BLaER1 treated with 17β-estradiol and CSF1 and Interleukin-3, amounts not matched to agents 10 nM and 100 nM (cell line): Measurements from ENCODE around the gene NR3C1.

Experiments
- H3K27ac ChIP-seq, 11 experiments: shearing (Covaris generic); formaldehyde crosslinking; 2 replicates each; pipeline ENCODE4 v1.8.1; 2022
- H3K27me3 ChIP-seq, 11 experiments: shearing (Covaris generic); formaldehyde crosslinking; 2 replicates each; pipeline ENCODE4 v1.8.1; 2022
- H3K36me3 ChIP-seq, 11 experiments: shearing (Covaris generic); formaldehyde crosslinking; 2 replicates each; pipeline ENCODE4 v1.8.1; 2022
- H3K4me1 ChIP-seq, 10 experiments: shearing (Covaris generic); formaldehyde crosslinking; 2 replicates each; pipeline ENCODE4 v1.8.1; 2022
- H3K4me2 ChIP-seq, 11 experiments: shearing (Covaris generic); formaldehyde crosslinking; 2 replicates each; pipeline ENCODE4 v1.8.1; 2022
- H3K4me3 ChIP-seq, 10 experiments: shearing (Covaris generic); formaldehyde crosslinking; 2 replicates each; pipeline ENCODE4 v1.8.1; 2022
- H3K9ac ChIP-seq, 11 experiments: shearing (Covaris generic); formaldehyde crosslinking; 2 replicates each; pipeline ENCODE4 v1.8.1; 2022
- H3K9me3 ChIP-seq, 11 experiments: shearing (Covaris generic); formaldehyde crosslinking; replicated peaks in 1 of 11; 2 replicates each; pipeline ENCODE4 v1.8.1; 2022
- H4K20me1 ChIP-seq, 11 experiments: shearing (Covaris generic); formaldehyde crosslinking; 2 replicates each; pipeline ENCODE4 v1.8.1; 2022
- Cebpa-rat ChIP-seq, 11 experiments: shearing (Covaris generic); IDR thresholded peaks; 2 replicates each; pipeline ENCODE4 v1.8.1; 2022

NR3C1 gene

DNA sequence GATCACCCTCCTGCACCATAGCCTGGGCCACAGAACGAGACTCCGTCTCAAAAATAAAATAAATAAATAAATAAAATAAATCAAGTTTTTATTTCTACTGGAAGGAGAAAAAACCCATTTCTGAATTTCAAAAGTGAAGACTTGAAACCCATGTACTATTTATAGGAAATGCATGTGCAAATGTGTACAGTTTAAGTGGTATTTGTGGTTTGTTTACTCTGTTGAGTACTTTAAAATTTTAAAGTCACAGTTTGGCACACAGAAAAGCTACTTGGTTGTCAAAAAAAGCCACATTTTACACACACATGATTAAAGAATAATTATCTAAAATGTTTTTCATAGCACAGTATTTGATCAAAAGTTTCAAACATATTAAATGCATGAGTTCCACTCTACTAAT, 43.6 kb downstream of the NR3C1 start:
- peaks cover 35 to 99% (median 42%) of the 10 kb centered on the region in 10 experiments for H3K4me1 ChIP-seq

DNA sequence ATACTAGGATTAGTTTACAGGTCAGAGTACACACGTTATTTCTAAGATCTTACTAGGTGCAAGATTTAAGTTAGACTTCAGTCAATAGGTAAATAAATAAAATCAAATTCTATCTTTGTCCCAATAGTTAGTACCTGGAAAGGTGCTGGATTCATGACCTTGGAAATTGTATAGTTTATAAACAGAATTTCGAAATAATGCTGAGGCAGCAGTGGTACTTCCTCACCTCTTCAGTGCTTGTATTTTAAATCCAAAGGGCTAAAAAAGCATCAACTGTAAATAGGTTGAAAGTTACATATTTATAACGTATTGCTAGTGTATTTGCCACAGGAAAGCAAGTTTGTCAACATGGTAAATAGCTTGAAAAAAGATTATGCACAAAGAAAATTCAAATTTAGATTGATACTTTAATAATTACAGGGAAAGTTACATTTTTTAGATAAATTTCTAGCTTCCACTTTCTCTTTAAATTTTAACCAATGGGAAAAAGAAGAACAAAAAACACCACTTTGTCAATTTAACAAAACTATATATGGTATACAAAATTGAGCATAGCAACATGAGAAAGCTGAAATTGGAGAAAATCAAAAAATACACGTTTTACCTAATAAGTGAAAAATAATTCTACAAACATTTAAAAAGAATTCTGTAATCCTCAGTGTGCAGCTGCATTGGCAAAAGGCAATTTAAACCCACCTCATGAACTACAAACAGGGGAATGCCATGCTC, 46.5 kb downstream of the NR3C1 start:
- H3K9me3 ChIP-seq: peaks cover 0 to 20% (median 4%) of the 10 kb centered on the region in 11 experiments; a peak in 9 of 22 replicates
- H4K20me1 ChIP-seq: peaks cover 86 to 100% (median 100%) of the 10 kb centered on the region in 11 experiments
- peak overlapping the region in 1 of 11 experiments; percentile 70; a peak in 3 of 22 replicates for H3K27ac ChIP-seq
- no peak overlapping the region for H3K9ac ChIP-seq
- no peaks in the 10 kb centered on the region for H3K27me3 ChIP-seq
- peak overlapping the region in 4 of 11 experiments; percentile 3 to 75 (median 42); a peak in 5 of 22 replicates for H3K4me2 ChIP-seq
- no peak overlapping the region for H3K4me3 ChIP-seq
- H3K4me1 ChIP-seq: peaks cover 31 to 100% (median 43%) of the 10 kb centered on the region in 10 experiments
- peak in 1 of 11 experiments; percentile 25; a peak in 1 of 22 replicates for TF ChIP-seq Cebpa-rat (IDR thresholded peaks at IDR 0.05)
- peaks cover 0 to 61% (median 33%) of the 10 kb centered on the region in 11 experiments; a peak in 20 of 22 replicates for H3K36me3 ChIP-seq

More for the DNA sequence above, 43.6 kb downstream of the NR3C1 start:
- Histone ChIP-seq H3K36me3 (peaks cover 2 to 60% (median 28%) of the 10 kb centered on the region in 11 experiments; a peak in 20 of 22 replicates), H3K4me3 (no peak overlapping the region), H4K20me1 (peaks cover 92 to 100% (median 100%) of the 10 kb centered on the region in 11 experiments), H3K4me2 (peak overlapping the region in 10 of 11 experiments; percentile 13 to 56 (median 43); a peak in 15 of 22 replicates), H3K27ac (no peak overlapping the region; a peak in 1 of 22 replicates), H3K27me3 (no peaks in the 10 kb centered on the region), H3K9ac (no peak overlapping the region), H3K9me3 (peaks cover 4 to 21% (median 13%) of the 10 kb centered on the region in 11 experiments; a peak in 19 of 22 replicates)
- no peak for TF ChIP-seq Cebpa-rat (IDR thresholded peaks at IDR 0.05)

DNA sequence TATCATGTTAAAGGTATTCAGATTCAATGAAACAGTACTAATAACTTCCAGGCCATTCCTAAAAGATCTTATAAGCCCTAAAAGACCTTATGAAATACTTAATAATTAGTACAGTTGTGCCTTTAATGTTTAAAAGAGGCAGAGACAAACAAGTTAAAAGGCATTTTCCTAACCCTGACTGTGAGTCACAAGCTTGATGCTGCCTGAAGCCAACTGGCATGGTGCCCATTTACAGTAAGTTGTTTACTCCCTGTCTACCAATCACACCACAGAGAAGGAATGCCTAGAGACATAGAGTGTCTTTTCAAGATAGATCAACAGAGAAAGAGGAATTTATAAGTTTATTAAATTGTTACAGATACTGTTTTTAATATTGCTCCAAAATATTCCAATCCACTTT, 47.8 kb downstream of the NR3C1 start:
- Histone ChIP-seq H3K27ac (peak overlapping the region in 4 of 11 experiments; percentile 33 to 70 (median 52); a peak in 6 of 22 replicates), H3K9ac (peak overlapping the region in 1 of 11 experiments; percentile 49; a peak in 1 of 22 replicates), H3K4me1 (peaks cover 18 to 100% (median 36%) of the 10 kb centered on the region in 10 experiments), H3K4me3 (no peak overlapping the region), H3K36me3 (peaks cover 0 to 73% (median 42%) of the 10 kb centered on the region in 11 experiments; a peak in 20 of 22 replicates), H3K4me2 (peak overlapping the region in 4 of 11 experiments; percentile 0 to 75 (median 36); a peak in 5 of 22 replicates), H3K27me3 (no peaks in the 10 kb centered on the region), H4K20me1 (peaks cover 86 to 100% (median 100%) of the 10 kb centered on the region in 11 experiments), H3K9me3 (peaks cover 0 to 20% (median 4%) of the 10 kb centered on the region in 11 experiments; a peak in 9 of 22 replicates)
- TF ChIP-seq Cebpa-rat (IDR thresholded peaks at IDR 0.05): no peak

DNA sequence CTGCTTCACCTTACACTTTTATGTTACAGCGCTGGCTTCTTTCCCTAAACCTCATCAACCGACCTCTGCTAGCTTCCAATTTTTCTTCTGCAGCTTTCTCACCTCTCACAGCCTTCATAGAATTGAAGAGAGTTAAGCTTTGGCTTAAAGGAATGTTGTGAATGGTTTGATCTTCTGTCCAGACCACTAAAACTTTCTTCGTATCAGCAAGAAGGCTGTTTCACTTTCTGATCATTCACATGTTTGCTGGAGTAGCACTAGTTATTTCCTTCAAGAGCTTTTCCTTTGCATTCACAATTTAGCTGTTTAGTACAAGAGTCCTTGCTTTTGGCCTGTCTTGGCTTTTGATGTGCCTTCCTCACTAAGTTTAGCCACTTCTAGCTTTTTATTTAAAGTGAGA, 49.5 kb downstream of the NR3C1 start:
- peaks cover 86 to 100% (median 100%) of the 10 kb centered on the region in 11 experiments for H4K20me1 ChIP-seq
- peaks cover 0 to 83% (median 55%) of the 10 kb centered on the region in 11 experiments; a peak in 20 of 22 replicates for H3K36me3 ChIP-seq
- peak overlapping the region in 1 of 11 experiments; percentile 8; a peak in 2 of 22 replicates for H3K27ac ChIP-seq
- H3K9me3 ChIP-seq: peaks cover 0 to 20% (median 4%) of the 10 kb centered on the region in 11 experiments; a peak in 9 of 22 replicates
- no peaks in the 10 kb centered on the region for H3K27me3 ChIP-seq
- peak overlapping the region in 5 of 11 experiments; percentile 6 to 75 (median 18); a peak in 9 of 22 replicates for H3K4me2 ChIP-seq
- peaks cover 6 to 100% (median 34%) of the 10 kb centered on the region in 10 experiments; a peak in 17 of 20 replicates for H3K4me1 ChIP-seq
- H3K9ac ChIP-seq: peak overlapping the region in 1 of 11 experiments; percentile 42; a peak in 1 of 22 replicates
- no peak overlapping the region for H3K4me3 ChIP-seq
- no peak for TF ChIP-seq Cebpa-rat (IDR thresholded peaks at IDR 0.05)

DNA sequence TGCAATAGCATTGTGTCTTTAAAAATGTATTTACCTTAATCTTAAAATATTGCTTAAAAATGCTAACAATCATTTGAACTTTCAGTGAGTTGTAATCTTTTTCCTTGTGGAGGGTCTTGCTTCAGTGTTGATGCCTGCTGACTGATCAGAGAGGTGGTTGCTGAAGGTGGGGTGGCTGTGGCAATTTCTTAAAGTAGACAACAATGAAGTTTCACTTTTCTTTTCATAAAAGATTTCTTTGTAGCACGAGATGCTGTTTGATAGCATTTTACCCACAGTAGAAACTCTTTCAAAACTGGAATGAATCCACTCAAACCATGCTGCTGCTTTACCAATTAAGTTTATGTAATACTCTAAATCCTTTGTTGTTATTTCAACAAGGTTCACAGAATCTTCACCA, 50.8 kb downstream of the NR3C1 start:
- Histone ChIP-seq H3K9me3 (peaks cover 0 to 20% (median 4%) of the 10 kb centered on the region in 11 experiments; a peak in 9 of 22 replicates), H4K20me1 (peaks cover 86 to 100% (median 100%) of the 10 kb centered on the region in 11 experiments), H3K4me3 (no peak overlapping the region), H3K27me3 (no peaks in the 10 kb centered on the region), H3K4me1 (peaks cover 6 to 99% (median 36%) of the 10 kb centered on the region in 10 experiments; a peak in 17 of 20 replicates), H3K4me2 (peak overlapping the region in 6 of 11 experiments; percentile 1 to 75 (median 10); a peak in 3 of 22 replicates), H3K27ac (peak overlapping the region in 2 of 11 experiments; percentile 3 to 14; a peak in 1 of 22 replicates), H3K36me3 (peaks cover 5 to 89% (median 67%) of the 10 kb centered on the region in 11 experiments; a peak in 21 of 22 replicates), H3K9ac (no peak overlapping the region)
- TF ChIP-seq Cebpa-rat (IDR thresholded peaks at IDR 0.05): no peak

DNA sequence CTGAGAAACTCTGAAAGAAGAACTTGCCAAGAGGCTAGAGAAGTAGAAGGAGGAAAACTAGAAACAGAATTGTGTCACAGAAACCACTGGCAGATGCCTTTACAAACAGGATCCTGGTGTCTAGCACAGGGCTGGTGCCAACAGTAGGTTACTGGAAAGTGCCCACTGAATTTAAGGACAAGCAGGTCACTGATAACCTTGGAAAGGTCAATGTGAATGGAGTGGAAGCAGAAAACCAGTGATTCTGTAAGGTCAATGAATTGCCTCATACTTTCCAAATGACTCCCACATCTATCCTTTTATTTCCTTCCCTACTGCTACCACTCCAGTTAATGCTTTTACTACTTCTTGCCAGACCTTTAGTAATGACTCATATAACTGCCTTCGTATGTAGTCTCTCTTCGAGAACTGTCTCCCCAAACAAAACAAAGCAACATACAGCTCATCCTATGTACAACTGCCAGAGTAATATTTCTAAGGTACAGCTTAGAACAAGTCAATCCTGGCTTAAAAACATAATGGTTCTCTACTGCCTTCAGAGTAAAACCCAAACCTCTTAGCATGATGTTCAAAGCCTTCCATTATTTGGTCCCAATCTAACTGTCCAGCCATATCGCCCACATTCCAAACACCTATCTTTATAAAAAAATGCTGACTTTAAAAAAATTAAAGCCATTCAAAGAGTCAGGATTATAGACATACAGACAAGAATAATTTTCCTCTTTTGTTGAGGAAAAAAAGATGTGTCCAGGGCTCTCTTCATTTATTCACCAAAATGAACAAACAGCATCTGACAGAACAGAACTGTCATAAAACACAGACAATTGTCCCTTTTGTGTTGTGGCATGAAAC, 52.5 kb downstream of the NR3C1 start:
- H3K27ac ChIP-seq: peak overlapping the region in 5 of 11 experiments; percentile 3 to 67 (median 48); a peak in 7 of 22 replicates
- no peak overlapping the region for H3K4me3 ChIP-seq
- peaks cover 6 to 94% (median 29%) of the 10 kb centered on the region in 10 experiments; a peak in 17 of 20 replicates for H3K4me1 ChIP-seq
- no peak for TF ChIP-seq Cebpa-rat (IDR thresholded peaks at IDR 0.05)
- peaks cover 8 to 98% (median 73%) of the 10 kb centered on the region in 11 experiments; a peak in 21 of 22 replicates for H3K36me3 ChIP-seq
- H3K4me2 ChIP-seq: peak overlapping the region in 6 of 11 experiments; percentile 3 to 75 (median 50); a peak in 11 of 22 replicates
- H4K20me1 ChIP-seq: peaks cover 87 to 100% (median 100%) of the 10 kb centered on the region in 11 experiments
- H3K9ac ChIP-seq: no peak overlapping the region
- H3K27me3 ChIP-seq: no peaks in the 10 kb centered on the region
- peaks cover 0 to 20% (median 4%) of the 10 kb centered on the region in 11 experiments; a peak in 9 of 22 replicates for H3K9me3 ChIP-seq

DNA sequence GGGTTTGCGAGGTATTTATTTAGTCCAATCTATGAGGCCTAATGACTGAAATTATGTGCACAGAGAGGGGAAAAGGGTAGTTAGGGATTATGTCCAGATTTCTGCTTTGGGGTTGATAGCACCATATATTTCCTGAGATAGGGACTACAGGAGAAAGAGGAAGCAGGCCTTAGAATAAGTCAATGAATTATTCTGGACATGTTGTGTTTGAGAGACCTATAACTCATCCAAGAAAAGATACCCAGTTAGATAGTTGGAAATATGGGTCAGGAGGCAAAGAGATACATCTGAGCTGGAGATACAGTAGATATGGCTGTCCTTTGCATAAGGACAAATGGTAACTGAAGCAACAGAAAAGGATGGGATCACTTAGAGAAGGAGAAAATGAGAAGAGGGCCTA, 53.1 kb downstream of the NR3C1 start:
- H3K9me3 ChIP-seq: peaks cover 0 to 20% (median 4%) of the 10 kb centered on the region in 11 experiments; a peak in 9 of 22 replicates
- H3K4me1 ChIP-seq: peaks cover 6 to 87% (median 27%) of the 10 kb centered on the region in 10 experiments; a peak in 17 of 20 replicates
- H4K20me1 ChIP-seq: peaks cover 88 to 100% (median 100%) of the 10 kb centered on the region in 11 experiments
- H3K27me3 ChIP-seq: no peaks in the 10 kb centered on the region
- no peak overlapping the region for H3K4me3 ChIP-seq
- no peak for TF ChIP-seq Cebpa-rat (IDR thresholded peaks at IDR 0.05)
- H3K4me2 ChIP-seq: peak overlapping the region in 6 of 11 experiments; percentile 3 to 75 (median 50); a peak in 11 of 22 replicates
- H3K9ac ChIP-seq: no peak overlapping the region
- H3K27ac ChIP-seq: peak overlapping the region in 5 of 11 experiments; percentile 3 to 67 (median 48); a peak in 7 of 22 replicates
- peaks cover 12 to 99% (median 77%) of the 10 kb centered on the region in 11 experiments; a peak in 21 of 22 replicates for H3K36me3 ChIP-seq
